CD14-positive monocyte (primary cell): ENCODE measurements around the gene HSCB. TPM values are rescaled to one million over a fixed set of nuclear protein-coding genes. Genes with fewer than 3 reads are reported as not detected.

Experiments used
- DNase-seq, 3 donors: peaks; one replicate each; pipeline ENCODE4 v3.0.0-alpha.2; 2011 to 2022
- H2AFZ ChIP-seq: 2 replicates; pipeline ENCODE4 v1.6.0; 2012; ENCODE audit warnings: mild to moderate bottlenecking, low read depth, low read length, inconsistent platforms; ENCODE audit not compliant: insufficient read depth, poor library complexity, severe bottlenecking
- H3K27ac ChIP-seq, 2 donors: 1 replicate in 1 of 2; 2 replicates in 1 of 2; pipeline ENCODE4 v1.5.1; 2012 to 2013; ENCODE audit warnings: low read length in 2 of 2, control low read depth in 1 of 2, inconsistent platforms in 1 of 2, low read depth in 1 of 2, mild to moderate bottlenecking in 1 of 2
- H3K27me3 ChIP-seq, 2 donors: one replicate each; pipeline versions ENCODE4 v1.6.0 to v1.6.1; 2011 to 2013; ENCODE audit warnings: low read length in 2 of 2; ENCODE audit not compliant: control insufficient read depth in 2 of 2, insufficient read depth in 2 of 2
- H3K36me3 ChIP-seq, 2 donors: replicated peaks in 1 of 2; 1 replicate in 1 of 2; 2 replicates in 1 of 2; pipeline versions ENCODE4 v1.5.1 to v1.6.1; 2012 to 2013; ENCODE audit warnings: low read length in 2 of 2, control low read depth in 1 of 2, inconsistent platforms in 1 of 2, mild to moderate bottlenecking in 1 of 2; ENCODE audit not compliant: insufficient read depth in 2 of 2, control insufficient read depth in 1 of 2
- H3K4me1 ChIP-seq, 2 donors: 1 replicate in 1 of 2; 2 replicates in 1 of 2; pipeline versions ENCODE4 v1.5.1 to v1.6.1; 2012 to 2013; ENCODE audit warnings: low read length in 2 of 2, control low read depth in 1 of 2, inconsistent platforms in 1 of 2, mild to moderate bottlenecking in 1 of 2, moderate library complexity in 1 of 2; ENCODE audit not compliant: insufficient read depth in 2 of 2, control insufficient read depth in 1 of 2
- H3K4me2 ChIP-seq: replicated peaks from 2 replicates; pipeline ENCODE3; 2012; ENCODE audit warnings: low read length, moderate library complexity, mild to moderate bottlenecking; ENCODE audit not compliant: poor library complexity, severe bottlenecking; ENCODE audit errors: extremely low read depth
- H3K4me3 ChIP-seq, 3 experiments: fragments of 200-600 bp in 1 of 3; sonication (generic) in 1 of 3; replicated peaks in 1 of 3; 1 replicate in 2 of 3; 2 replicates in 1 of 3; pipeline ENCODE4 v1.5.1; 2011 to 2013; ENCODE audit warnings: low read length in 3 of 3, mild to moderate bottlenecking in 3 of 3, control low read depth in 2 of 3, low read depth in 2 of 3, inconsistent platforms in 1 of 3, moderate library complexity in 1 of 3
- H3K79me2 ChIP-seq: 2 replicates; pipeline ENCODE4 v1.6.0; 2012; ENCODE audit warnings: mild to moderate bottlenecking, control low read depth, inconsistent platforms, low read length, moderate library complexity; ENCODE audit not compliant: insufficient read depth
- H3K9ac ChIP-seq: 2 replicates; pipeline ENCODE4 v1.6.0; 2017; ENCODE audit warnings: low read length, mild to moderate bottlenecking; ENCODE audit not compliant: insufficient read depth, poor library complexity, severe bottlenecking
- H3K9me3 ChIP-seq, 2 donors: replicated peaks in 1 of 2; 1 replicate in 1 of 2; 2 replicates in 1 of 2; pipeline versions ENCODE4 v1.5.1 to v1.6.1; 2012 to 2013; ENCODE audit warnings: low read length in 2 of 2, control low read depth in 1 of 2; ENCODE audit not compliant: control insufficient read depth in 1 of 2, insufficient read depth in 1 of 2
- H4K20me1 ChIP-seq: 2 replicates; pipeline ENCODE4 v1.6.0; 2012; ENCODE audit warnings: mild to moderate bottlenecking, low read length, control low read depth, moderate library complexity; ENCODE audit not compliant: insufficient read depth
- H3K27ac Mint-ChIP-seq, 7 donors: one replicate each; pipeline ENCODE4 v1.8.0; 2020; ENCODE audit warnings: mild to moderate bottlenecking in 7 of 7, mixed read lengths in 7 of 7, moderate library complexity in 6 of 7, inconsistent platforms in 2 of 7
- H3K27me3 Mint-ChIP-seq, 3 donors: one replicate each; pipeline ENCODE4 v1.8.0; 2021 to 2022; ENCODE audit warnings: low read depth in 3 of 3, mild to moderate bottlenecking in 3 of 3, mixed read lengths in 3 of 3, moderate library complexity in 3 of 3, inconsistent platforms in 1 of 3
- H3K36me3 Mint-ChIP-seq, 2 donors: one replicate each; pipeline ENCODE4 v1.8.0; 2020; ENCODE audit warnings: mixed read lengths in 2 of 2, inconsistent platforms in 1 of 2, mild to moderate bottlenecking in 1 of 2
- H3K4me1 Mint-ChIP-seq: one replicate; pipeline ENCODE4 v1.8.0; 2020; ENCODE audit warnings: mild to moderate bottlenecking, mixed read lengths
- H3K4me3 Mint-ChIP-seq, 2 donors: one replicate each; pipeline ENCODE4 v1.8.0; 2020; ENCODE audit warnings: mild to moderate bottlenecking in 2 of 2, mixed read lengths in 2 of 2, moderate library complexity in 1 of 2
- H3K9me3 Mint-ChIP-seq, 7 donors: one replicate each; pipeline ENCODE4 v1.8.0; 2020 to 2022; ENCODE audit warnings: mixed read lengths in 7 of 7, mild to moderate bottlenecking in 6 of 7, moderate library complexity in 6 of 7, inconsistent platforms in 2 of 7
- CTCF ChIP-seq: fragments of 200-600 bp; IDR thresholded peaks from one replicate; pipeline ENCODE4 v1.8.0; 2022; ENCODE audit warnings: antibody characterized with exemption, mild to moderate bottlenecking
- WGBS: methylation state at CpG from one replicate; pipeline ENCODE4 v1.1.5; 2013; ENCODE audit warnings: missing lambda C conversion rate; ENCODE audit not compliant: insufficient coverage; 5-methylcytosine and 5-hydroxymethylcytosine counted together
- intact Hi-C, 2 donors: fragments of 100-400 bp; cut with micrococcal nuclease; formaldehyde crosslinking; loops; one replicate each; pipeline versions ENCODE4 v1.15.0 to v1.15.1; 2023
- polyA plus RNA-seq, 3 donors: library from polyadenylated mRNA; depleted of rRNA in 1 of 3; unstranded in 2 of 3; stranded (reverse) in 1 of 3; fragments of 300-500 nt in 2 of 3; fragments of >200 nt in 1 of 3; fragmentation: Illumina TruSeq in 2 of 3; gene quantifications; 1 replicate in 2 of 3; 2 replicates in 1 of 3; pipeline ENCODE4 v1.2.3, GENCODE V29; 2012 to 2021

The HSCB gene
- polyA plus RNA-seq, 3 donors, result 10.1 to 13.2 (median 10.3) TPM

GRCh38 chr22:28711820-28712777 lies 29.7 kb upstream of the HSCB start:
- H3K27me3 Mint-ChIP-seq, result peaks cover 0 to 1% (median 0%) of the 10 kb centered on the region in 3 donors

More at GRCh38 chr22:28711820-28712777, 29.7 kb upstream of the HSCB start:
- H3K4me1 Mint-ChIP-seq, result peaks cover 6% of the 10 kb centered on the region
- no peak overlapping the region for H3K4me3 Mint-ChIP-seq
- no peaks in the 10 kb centered on the region for H3K27me3 ChIP-seq
- H3K79me2 ChIP-seq, result no peaks in the 10 kb centered on the region
- H3K9me3 Mint-ChIP-seq, result peaks cover 0 to 3% (median 0%) of the 10 kb centered on the region in 7 donors
- no peak for TF ChIP-seq CTCF
- no peak overlapping the region for H3K27ac Mint-ChIP-seq
- H3K36me3 ChIP-seq, result peaks cover 17 to 48% of the 10 kb centered on the region in 2 donors
- no peak overlapping the region for H2AFZ ChIP-seq
- H3K36me3 Mint-ChIP-seq, result peaks cover 33 to 44% of the 10 kb centered on the region in 2 donors
- no peaks in the 10 kb centered on the region for H4K20me1 ChIP-seq
- intact Hi-C loops, result loop anchor here in 1 of 2 donors (10.0 kb wide), 1 partner anchor 57 kb away; no protein-coding TSS in a partner anchor
- no peak overlapping the region for H3K27ac ChIP-seq
- peak in 1 of 3 donors; percentile 1 for DNase-seq
- H3K9me3 ChIP-seq, result no peaks in the 10 kb centered on the region
- peaks cover 0 to 3% of the 10 kb centered on the region in 2 donors for H3K4me1 ChIP-seq
- whole genome bisulfite sequencing, result no CpG with 5 or more reads among the region's 6 CpGs
- H3K4me3 ChIP-seq, result no peak overlapping the region
- H3K9ac ChIP-seq, result no peak overlapping the region
- H3K4me2 ChIP-seq, result no peak overlapping the region
